ENCODE results near the gene KDSR. TPM values are rescaled to one million over a fixed set of nuclear protein-coding genes. Genes with fewer than 3 reads are reported as not detected.

KDSR gene
- total RNA-seq, 4 donors from 2014 or later, result 12.6 to 68.6 (median 29.3) TPM

DNA sequence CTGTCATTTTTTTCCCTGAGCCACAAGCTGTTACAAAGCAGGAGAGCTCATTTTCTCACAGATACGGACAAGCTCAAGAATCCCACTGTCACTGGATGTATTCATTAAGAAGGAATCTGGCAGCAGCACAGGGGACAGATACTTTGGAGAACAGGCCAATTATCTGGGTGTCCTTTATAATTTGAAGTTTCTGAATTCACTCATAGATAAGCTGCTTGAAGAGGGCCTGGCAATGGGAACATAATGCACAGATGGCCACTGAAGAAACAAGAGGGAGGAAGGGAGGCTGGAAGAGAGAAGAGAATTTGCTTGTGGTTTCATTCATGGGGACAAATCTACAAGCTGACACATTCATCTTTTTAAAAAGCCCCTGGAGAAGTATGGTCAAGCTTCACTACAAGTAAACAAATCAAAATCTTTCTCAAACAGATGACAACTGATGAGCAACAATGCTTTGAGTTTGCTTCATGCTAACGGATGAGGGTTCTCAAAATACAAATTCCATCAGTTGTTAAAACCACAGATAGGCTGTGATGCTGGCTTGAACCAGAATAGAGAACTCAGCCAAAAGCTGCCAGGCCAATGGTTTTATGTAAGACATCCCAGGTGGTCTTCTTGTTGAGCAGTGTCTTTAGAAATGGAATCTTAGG lies 59.3 kb downstream of the KDSR start:
- Histone ChIP-seq H3K4me3 (no peak overlapping the region), H3K4me1 (peaks cover 0 to 4% of the 10 kb centered on the region in 2 donors), H3K27me3 (no peaks in the 10 kb centered on the region), H3K36me3 (no peaks in the 10 kb centered on the region), H3K9me3 (no peaks in the 10 kb centered on the region), H3K27ac (peak overlapping the region; percentile 34 to 39)
- intact Hi-C loops (cut with DNase I; ENCODE audit: low total_unique reads), result no loop called here
- no peak for DNase-seq
- no peak for TF ChIP-seq POLR2A (IDR thresholded peaks at IDR 0.05)
- TF ChIP-seq, protein P1, sequence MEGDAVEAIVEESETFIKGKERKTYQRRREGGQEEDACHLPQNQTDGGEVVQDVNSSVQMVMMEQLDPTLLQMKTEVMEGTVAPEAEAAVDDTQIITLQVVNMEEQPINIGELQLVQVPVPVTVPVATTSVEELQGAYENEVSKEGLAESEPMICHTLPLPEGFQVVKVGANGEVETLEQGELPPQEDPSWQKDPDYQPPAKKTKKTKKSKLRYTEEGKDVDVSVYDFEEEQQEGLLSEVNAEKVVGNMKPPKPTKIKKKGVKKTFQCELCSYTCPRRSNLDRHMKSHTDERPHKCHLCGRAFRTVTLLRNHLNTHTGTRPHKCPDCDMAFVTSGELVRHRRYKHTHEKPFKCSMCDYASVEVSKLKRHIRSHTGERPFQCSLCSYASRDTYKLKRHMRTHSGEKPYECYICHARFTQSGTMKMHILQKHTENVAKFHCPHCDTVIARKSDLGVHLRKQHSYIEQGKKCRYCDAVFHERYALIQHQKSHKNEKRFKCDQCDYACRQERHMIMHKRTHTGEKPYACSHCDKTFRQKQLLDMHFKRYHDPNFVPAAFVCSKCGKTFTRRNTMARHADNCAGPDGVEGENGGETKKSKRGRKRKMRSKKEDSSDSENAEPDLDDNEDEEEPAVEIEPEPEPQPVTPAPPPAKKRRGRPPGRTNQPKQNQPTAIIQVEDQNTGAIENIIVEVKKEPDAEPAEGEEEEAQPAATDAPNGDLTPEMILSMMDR (IDR thresholded peaks at IDR 0.05), result no peak

DNA sequence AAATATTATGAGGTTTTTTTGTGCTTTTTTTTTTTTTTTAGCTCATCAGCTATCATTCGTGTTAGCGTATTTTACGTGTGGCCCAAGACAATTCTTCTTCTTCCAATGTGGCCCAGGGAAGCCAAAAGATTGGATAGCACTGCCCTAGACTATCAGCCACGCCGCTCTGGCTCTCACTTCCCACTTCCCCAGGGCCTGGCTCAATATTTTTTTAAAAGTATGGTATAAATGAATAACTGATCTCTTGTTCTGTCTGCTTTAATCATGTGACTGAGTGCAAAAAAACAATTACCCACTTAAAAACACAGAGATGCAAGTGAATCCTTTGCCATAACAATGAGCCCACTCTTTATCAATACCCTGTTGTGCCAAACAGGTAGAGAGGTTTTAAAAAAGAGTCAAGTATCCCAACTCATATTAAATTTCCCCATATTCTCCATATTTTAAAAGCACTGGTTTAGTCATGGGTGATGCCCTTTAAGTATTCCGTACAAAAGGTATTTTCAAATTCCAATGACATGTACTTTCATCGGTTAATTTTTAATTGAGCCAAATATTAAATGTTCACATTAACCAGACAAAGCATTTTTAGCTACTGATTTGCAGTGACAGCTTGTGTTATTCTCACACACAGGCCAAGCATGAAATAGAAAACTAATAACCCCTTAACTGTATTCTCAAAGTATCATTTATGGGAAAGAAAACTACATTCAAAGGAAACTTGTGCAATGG lies 60.0 kb downstream of the KDSR start:
- intact Hi-C loops (cut with DNase I; ENCODE audit: low total_unique reads), result no loop called here
- H3K27me3 ChIP-seq, result no peaks in the 10 kb centered on the region
- H3K27ac ChIP-seq, result peak overlapping the region; percentile 34 to 39
- peaks cover 0 to 4% of the 10 kb centered on the region in 2 donors for H3K4me1 ChIP-seq
- H3K9me3 ChIP-seq, result no peaks in the 10 kb centered on the region
- TF ChIP-seq, protein P1 (IDR thresholded peaks at IDR 0.05), result no peak
- no peak for TF ChIP-seq POLR2A (IDR thresholded peaks at IDR 0.05)
- no peaks in the 10 kb centered on the region for H3K36me3 ChIP-seq
- no peak overlapping the region for H3K4me3 ChIP-seq
- no peak for DNase-seq

DNA sequence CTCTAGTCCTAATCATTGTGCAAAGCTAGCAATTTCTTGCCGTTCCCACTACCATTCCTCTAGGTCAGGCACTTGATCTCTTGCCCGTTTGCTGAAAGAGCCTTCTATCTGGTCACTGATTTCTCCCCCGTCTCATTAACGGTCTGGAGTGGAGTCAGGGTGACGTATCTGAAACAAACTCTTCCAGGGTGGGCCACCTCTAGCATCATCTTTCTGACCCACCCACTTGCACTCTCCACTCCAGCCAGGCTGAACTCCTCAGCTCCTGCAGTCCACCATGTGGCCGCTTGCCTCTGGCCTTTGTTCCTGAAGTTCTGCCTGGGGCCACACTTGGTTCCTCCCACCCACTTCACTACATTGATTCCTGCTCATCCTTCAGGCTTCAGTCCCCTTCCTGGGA lies 60.8 kb downstream of the KDSR start:
- no peaks in the 10 kb centered on the region for H3K27me3 ChIP-seq
- intact Hi-C loops (cut with DNase I; ENCODE audit: low total_unique reads), result no loop called here
- no peak for TF ChIP-seq POLR2A (IDR thresholded peaks at IDR 0.05)
- TF ChIP-seq, protein P1 (IDR thresholded peaks at IDR 0.05), result no peak
- DNase-seq, result no peak
- H3K36me3 ChIP-seq, result no peaks in the 10 kb centered on the region
- no peaks in the 10 kb centered on the region for H3K9me3 ChIP-seq
- H3K27ac ChIP-seq, result peak overlapping the region in 1 of 2 donors; percentile 40
- peaks cover 0 to 4% of the 10 kb centered on the region in 2 donors for H3K4me1 ChIP-seq
- H3K4me3 ChIP-seq, result no peak overlapping the region

DNA sequence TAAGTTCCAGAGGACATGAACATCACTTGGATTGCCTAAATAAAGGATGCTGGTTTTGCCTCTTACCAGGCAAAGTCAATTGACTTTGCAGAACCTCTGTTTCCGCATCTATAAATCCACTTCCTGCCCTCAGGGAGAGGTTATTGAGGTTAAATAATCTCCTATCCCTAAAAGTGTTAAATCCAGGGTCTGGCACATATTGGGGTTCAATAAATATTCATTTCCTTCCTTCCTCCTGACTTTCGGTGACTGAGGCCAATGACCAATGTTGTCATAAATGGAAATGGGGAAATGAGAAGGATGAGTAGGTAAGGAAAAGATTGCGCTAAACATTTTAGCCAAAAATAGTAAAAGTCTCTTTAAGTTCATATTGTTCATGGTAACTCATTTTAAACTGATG lies 63.5 kb downstream of the KDSR start:
- Histone ChIP-seq H3K9me3 (no peaks in the 10 kb centered on the region), H3K27ac (peak overlapping the region in 1 of 2 donors; percentile 69), H3K4me3 (no peak overlapping the region), H3K36me3 (no peaks in the 10 kb centered on the region), H3K4me1 (peaks cover 4% of the 10 kb centered on the region in 2 donors), H3K27me3 (no peaks in the 10 kb centered on the region)
- DNase-seq, result no peak
- TF ChIP-seq POLR2A (IDR thresholded peaks at IDR 0.05), result no peak
- TF ChIP-seq, protein P1 (IDR thresholded peaks at IDR 0.05), result no peak
- intact Hi-C loops (cut with DNase I; ENCODE audit: low total_unique reads), result no loop called here
